NT2/D1 (cell line): ENCODE measurements around the gene DPEP2.

Experiments
- DNase-seq: peaks from one replicate; pipeline ENCODE4 v3.0.0-alpha.2; 2011; ENCODE audit warnings: low read depth, low spot score
- H3K27me3 ChIP-seq: 2 replicates; pipeline ENCODE4 v1.6.0; 2011; ENCODE audit warnings: mild to moderate bottlenecking; ENCODE audit not compliant: insufficient read length, insufficient read depth
- H3K36me3 ChIP-seq: 2 replicates; pipeline ENCODE4 v1.6.1; 2011; ENCODE audit warnings: mild to moderate bottlenecking, low read length, mixed read lengths; ENCODE audit not compliant: insufficient read depth, insufficient read length
- H3K4me1 ChIP-seq: 2 replicates; pipeline ENCODE4 v1.5.1; 2011; ENCODE audit not compliant: insufficient read depth, insufficient read length
- H3K4me3 ChIP-seq: 2 replicates; pipeline ENCODE4 v1.5.1; 2011; ENCODE audit warnings: low read depth; ENCODE audit not compliant: insufficient read length
- H3K9ac ChIP-seq: 2 replicates; pipeline ENCODE4 v1.6.0; 2011; ENCODE audit warnings: low read depth; ENCODE audit not compliant: insufficient read length
- H3K9me3 ChIP-seq: 2 replicates; pipeline ENCODE4 v1.5.1; 2011; ENCODE audit warnings: mild to moderate bottlenecking, low read length; ENCODE audit not compliant: insufficient read depth
- SUZ12 ChIP-seq: IDR thresholded peaks from 2 replicates; pipeline ENCODE4 v1.6.1; 2011; ENCODE audit not compliant: insufficient read length, insufficient read depth; ENCODE audit errors: extremely low read depth
- YY1 ChIP-seq: IDR thresholded peaks from 2 replicates; pipeline ENCODE4 v1.6.1; 2011; ENCODE audit not compliant: insufficient read length, insufficient read depth
- ZNF274 ChIP-seq: IDR thresholded peaks from 2 replicates; pipeline ENCODE4 v1.6.1; 2011; ENCODE audit warnings: mild to moderate bottlenecking, low read depth, low read length

Gene DPEP2

GRCh38 chr16:67965668-67966548, 33.4 kb downstream of the DPEP2 start:
- no peaks in the 10 kb centered on the region for H3K9me3 ChIP-seq
- no peak overlapping the region for H3K4me3 ChIP-seq
- H3K9ac ChIP-seq = peak overlapping the region; percentile 54
- peaks cover 26% of the 10 kb centered on the region for H3K4me1 ChIP-seq
- H3K36me3 ChIP-seq = peaks cover 65% of the 10 kb centered on the region
- H3K27me3 ChIP-seq = no peaks in the 10 kb centered on the region
- no peak for TF ChIP-seq YY1
- no peak for TF ChIP-seq ZNF274
- TF ChIP-seq SUZ12 = no peak
- no peak for DNase-seq

GRCh38 chr16:67964477-67965131, 34.7 kb downstream of the DPEP2 start:
- Histone ChIP-seq H3K4me3 (no peak overlapping the region), H3K9ac (no peak overlapping the region), H3K4me1 (peaks cover 30% of the 10 kb centered on the region), H3K36me3 (peaks cover 78% of the 10 kb centered on the region), H3K27me3 (no peaks in the 10 kb centered on the region), H3K9me3 (no peaks in the 10 kb centered on the region)
- TF ChIP-seq SUZ12 = no peak
- TF ChIP-seq YY1 = no peak
- TF ChIP-seq ZNF274 = no peak
- DNase-seq = no peak

DNA sequence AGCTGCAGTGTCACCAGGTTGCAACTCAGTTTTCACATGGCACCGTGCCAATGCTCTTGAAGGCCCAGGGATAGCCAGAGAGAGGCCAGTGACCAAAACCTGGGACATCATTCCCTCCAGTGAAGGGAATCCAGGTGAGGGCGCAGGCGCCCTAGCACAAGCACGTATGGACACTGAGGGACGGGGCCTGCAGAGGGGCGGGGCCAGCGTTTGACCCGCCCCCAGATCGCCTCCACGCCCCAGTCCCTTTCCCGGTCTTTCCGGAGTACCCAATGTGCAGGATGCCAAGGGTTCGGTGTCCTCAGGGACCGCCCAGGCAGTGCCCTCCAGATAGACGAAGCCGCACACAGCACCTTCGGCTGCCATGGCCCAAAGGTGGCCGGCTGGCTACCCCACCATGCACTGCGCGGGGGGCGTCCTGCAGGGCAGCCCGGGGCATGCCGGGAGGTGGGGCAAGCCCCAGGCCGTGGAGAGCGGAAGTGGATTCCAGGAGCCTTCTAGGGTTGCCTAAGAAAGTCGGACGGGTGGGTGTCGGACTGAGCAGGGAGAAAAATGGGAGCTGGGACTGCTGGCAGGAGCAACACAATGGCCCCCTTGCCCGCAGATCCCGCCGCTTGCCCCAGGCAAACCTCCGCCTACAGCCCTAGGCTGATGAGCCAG, 35.5 kb downstream of the DPEP2 start:
- Histone ChIP-seq H3K36me3 (peaks cover 86% of the 10 kb centered on the region), H3K9me3 (no peaks in the 10 kb centered on the region), H3K27me3 (no peaks in the 10 kb centered on the region), H3K4me3 (no peak overlapping the region), H3K9ac (no peak overlapping the region), H3K4me1 (peaks cover 27% of the 10 kb centered on the region)
- TF ChIP-seq SUZ12 (no peak), ZNF274 (no peak), YY1 (no peak)
- no peak for DNase-seq

GRCh38 chr16:67963292-67963661, 36.0 kb downstream of the DPEP2 start:
- Histone ChIP-seq H3K4me3 (no peak overlapping the region), H3K36me3 (peaks cover 91% of the 10 kb centered on the region)
- no peak for TF ChIP-seq YY1
- TF ChIP-seq ZNF274 = no peak
- TF ChIP-seq SUZ12 = no peak

DNA sequence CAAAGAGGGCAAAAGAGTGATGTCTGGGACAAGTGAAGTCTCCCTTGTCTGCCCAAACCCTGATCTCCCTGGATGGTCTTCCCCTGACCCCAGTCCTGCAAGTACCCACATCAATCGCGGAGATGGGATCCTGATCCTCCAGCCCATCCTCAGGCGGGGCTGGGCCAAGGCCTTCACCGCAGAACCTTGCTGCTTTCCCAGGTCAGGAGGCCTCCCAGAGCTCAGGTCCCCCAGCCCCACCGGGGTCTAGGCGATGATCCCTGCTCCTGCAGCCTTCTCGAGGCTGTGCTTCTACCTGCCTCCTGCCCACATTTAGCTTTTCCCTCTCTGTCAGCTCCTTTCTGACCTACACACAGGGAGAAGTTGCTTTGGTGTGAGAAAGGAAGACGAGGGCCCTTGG, 37.1 kb downstream of the DPEP2 start:
- H3K9me3 ChIP-seq = no peaks in the 10 kb centered on the region
- no peak for DNase-seq
- peaks cover 98% of the 10 kb centered on the region for H3K36me3 ChIP-seq
- no peak overlapping the region for H3K4me3 ChIP-seq
- no peak for TF ChIP-seq YY1
- no peak overlapping the region for H3K9ac ChIP-seq
- H3K4me1 ChIP-seq = peaks cover 23% of the 10 kb centered on the region
- H3K27me3 ChIP-seq = no peaks in the 10 kb centered on the region

More at GRCh38 chr16:67963292-67963661, 36.0 kb downstream of the DPEP2 start:
- Histone ChIP-seq H3K9ac (no peak overlapping the region), H3K9me3 (no peaks in the 10 kb centered on the region), H3K27me3 (no peaks in the 10 kb centered on the region), H3K4me1 (peaks cover 26% of the 10 kb centered on the region)
- no peak for DNase-seq

GRCh38 chr16:67961551-67961957, 37.7 kb downstream of the DPEP2 start:
- H3K27me3 ChIP-seq = no peaks in the 10 kb centered on the region
- H3K4me1 ChIP-seq = peaks cover 17% of the 10 kb centered on the region
- no peak overlapping the region for H3K4me3 ChIP-seq
- H3K36me3 ChIP-seq = peaks cover 95% of the 10 kb centered on the region
- peak overlapping the region; percentile 1 for H3K9ac ChIP-seq
- no peak for DNase-seq
- no peaks in the 10 kb centered on the region for H3K9me3 ChIP-seq
- no peak for TF ChIP-seq ZNF274

GRCh38 chr16:67959536-67960329, 39.6 kb downstream of the DPEP2 start:
- no peak overlapping the region for H3K9ac ChIP-seq
- H3K36me3 ChIP-seq = peaks cover 91% of the 10 kb centered on the region
- TF ChIP-seq YY1 (no peak), SUZ12 (no peak), ZNF274 (no peak)
- no peak overlapping the region for H3K4me3 ChIP-seq
- no peaks in the 10 kb centered on the region for H3K27me3 ChIP-seq
- no peak for DNase-seq
- H3K9me3 ChIP-seq = no peaks in the 10 kb centered on the region
- H3K4me1 ChIP-seq = peaks cover 16% of the 10 kb centered on the region
